Fibroblast of lung (primary cell): ENCODE results near the gene CNBD2.

ENCODE experiments used
- EZH2 ChIP-seq: IDR thresholded peaks from 2 replicates; pipeline ENCODE4 v1.5.1; 2012; ENCODE audit warnings: low read length, control low read depth, mild to moderate bottlenecking; ENCODE audit errors: missing control alignments
- TF ChIP-seq, protein P1 (sequence below), 2 donors: IDR thresholded peaks in 1 of 2; conservative IDR thresholded peaks in 1 of 2; 1 replicate in 1 of 2; 2 replicates in 1 of 2; pipeline ENCODE4 v1.5.1; 2011 to 2012; ENCODE audit warnings: low read length in 2 of 2, control low read depth in 1 of 2, inconsistent platforms in 1 of 2, low read depth in 1 of 2, mild to moderate bottlenecking in 1 of 2

DNA sequence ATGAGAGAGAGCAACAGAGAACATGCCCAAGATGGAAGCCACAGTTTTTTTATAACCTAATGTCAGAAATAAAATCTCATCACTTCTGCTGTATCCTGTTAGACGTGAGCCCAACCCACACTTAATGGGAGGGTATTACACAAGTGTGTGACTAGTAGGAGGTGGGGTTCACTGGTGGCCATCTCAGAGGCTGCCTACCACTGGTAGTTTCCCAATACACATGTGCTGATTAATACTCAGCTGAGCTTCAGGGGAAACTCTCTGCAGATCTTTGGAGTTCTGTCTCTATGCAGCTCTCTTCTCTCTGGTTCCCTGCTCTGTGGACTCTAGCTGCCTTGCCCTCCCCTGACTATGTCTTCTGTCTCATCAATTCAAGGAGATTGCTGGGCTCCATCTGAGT lies 35.7 kb downstream of the CNBD2 start:
- TF ChIP-seq, protein P1, sequence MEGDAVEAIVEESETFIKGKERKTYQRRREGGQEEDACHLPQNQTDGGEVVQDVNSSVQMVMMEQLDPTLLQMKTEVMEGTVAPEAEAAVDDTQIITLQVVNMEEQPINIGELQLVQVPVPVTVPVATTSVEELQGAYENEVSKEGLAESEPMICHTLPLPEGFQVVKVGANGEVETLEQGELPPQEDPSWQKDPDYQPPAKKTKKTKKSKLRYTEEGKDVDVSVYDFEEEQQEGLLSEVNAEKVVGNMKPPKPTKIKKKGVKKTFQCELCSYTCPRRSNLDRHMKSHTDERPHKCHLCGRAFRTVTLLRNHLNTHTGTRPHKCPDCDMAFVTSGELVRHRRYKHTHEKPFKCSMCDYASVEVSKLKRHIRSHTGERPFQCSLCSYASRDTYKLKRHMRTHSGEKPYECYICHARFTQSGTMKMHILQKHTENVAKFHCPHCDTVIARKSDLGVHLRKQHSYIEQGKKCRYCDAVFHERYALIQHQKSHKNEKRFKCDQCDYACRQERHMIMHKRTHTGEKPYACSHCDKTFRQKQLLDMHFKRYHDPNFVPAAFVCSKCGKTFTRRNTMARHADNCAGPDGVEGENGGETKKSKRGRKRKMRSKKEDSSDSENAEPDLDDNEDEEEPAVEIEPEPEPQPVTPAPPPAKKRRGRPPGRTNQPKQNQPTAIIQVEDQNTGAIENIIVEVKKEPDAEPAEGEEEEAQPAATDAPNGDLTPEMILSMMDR (conservative IDR thresholded peaks at IDR 0.05 in 1 of 2, IDR thresholded peaks at IDR 0.05 in 1 of 2; ENCODE audit: low read depth in 1 of 2, low read length in 2 of 2): no peak
- TF ChIP-seq EZH2: no peak
